GM12875 (cell line): Measurements from ENCODE around the gene DRAM1.
"Not testable (repeated sequence)": the region's sequence is repeated elsewhere in the genome, so short reads cannot be mapped to it uniquely, and the experiment has no call there.

Experiments
- H3K4me3 ChIP-seq: one replicate; pipeline ENCODE4 v1.5.1; 2011; ENCODE audit warnings: low read depth, low read length, control low read depth
- CTCF ChIP-seq: IDR thresholded peaks from 2 replicates; pipeline ENCODE4 v1.5.1; 2011; ENCODE audit warnings: low read depth, mild to moderate bottlenecking, control low read depth, inconsistent platforms, low read length, moderate library complexity, borderline replicate concordance; ENCODE audit not compliant: insufficient read depth

Gene DRAM1

GRCh38 chr12:101863981-101864380 is 13.4 kb upstream of the DRAM1 start:
- no peak overlapping the region for H3K4me3 ChIP-seq
- TF ChIP-seq CTCF = no peak

DNA sequence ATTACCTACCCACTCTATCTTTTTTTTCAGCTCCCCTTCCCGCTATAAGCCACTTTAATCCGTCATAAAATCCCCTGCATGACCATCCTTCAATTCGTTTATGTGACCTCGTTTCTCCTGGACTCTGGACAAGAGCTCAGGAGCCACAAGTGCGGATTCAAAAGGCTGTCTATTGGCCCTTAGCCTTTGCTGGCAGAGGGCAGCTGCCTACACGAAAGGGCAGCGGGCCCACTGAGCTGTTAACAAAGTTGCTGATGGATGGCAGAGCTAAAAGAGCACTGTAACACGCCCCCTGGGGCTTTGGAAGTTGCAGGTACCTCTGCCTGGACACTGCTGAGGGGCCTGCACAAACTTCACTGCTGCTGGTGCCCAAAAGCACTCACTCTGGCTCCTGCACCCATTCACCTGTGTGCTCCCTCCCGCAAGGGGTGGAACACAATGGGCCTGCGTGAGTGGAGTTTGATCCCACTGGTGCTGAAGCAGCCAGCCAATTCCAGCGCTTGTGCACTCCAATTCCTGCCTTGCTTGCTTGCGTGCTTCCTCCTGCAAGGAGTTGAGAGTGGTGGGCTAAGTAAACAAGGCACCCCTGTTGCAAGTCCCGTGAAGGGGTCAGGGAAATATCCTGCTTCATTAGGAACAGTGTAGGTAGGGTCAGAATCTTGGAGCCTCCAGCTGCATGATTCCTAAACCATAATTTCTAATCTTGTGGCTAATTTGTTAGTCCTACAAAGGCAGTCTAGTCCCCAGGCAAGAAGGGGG is 10.6 kb upstream of the DRAM1 start:
- no peak for TF ChIP-seq CTCF
- no peak overlapping the region for H3K4me3 ChIP-seq

GRCh38 chr12:101867619-101868018 is 9.8 kb upstream of the DRAM1 start:
- H3K4me3 ChIP-seq = not testable (repeated sequence)

DNA sequence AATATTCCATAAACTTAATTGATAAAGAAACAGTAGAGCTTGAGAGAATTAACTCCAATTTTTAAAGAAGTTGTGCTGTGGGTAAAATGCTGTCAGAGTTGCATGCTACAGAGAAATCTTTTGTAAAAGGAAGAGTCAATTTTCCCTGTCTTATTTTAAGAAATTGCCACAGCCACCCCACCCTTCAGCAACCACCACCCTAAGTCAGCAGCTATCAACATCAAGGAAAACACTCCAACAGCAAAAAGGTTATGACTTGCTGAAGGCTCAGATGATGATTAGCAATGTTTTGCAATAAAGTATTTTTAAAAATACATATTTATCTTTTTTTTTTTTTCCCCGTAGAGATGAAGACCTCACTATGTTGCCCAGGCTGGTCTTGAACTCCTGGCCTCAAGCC is 6.5 kb upstream of the DRAM1 start:
- H3K4me3 ChIP-seq = no peak overlapping the region

DNA sequence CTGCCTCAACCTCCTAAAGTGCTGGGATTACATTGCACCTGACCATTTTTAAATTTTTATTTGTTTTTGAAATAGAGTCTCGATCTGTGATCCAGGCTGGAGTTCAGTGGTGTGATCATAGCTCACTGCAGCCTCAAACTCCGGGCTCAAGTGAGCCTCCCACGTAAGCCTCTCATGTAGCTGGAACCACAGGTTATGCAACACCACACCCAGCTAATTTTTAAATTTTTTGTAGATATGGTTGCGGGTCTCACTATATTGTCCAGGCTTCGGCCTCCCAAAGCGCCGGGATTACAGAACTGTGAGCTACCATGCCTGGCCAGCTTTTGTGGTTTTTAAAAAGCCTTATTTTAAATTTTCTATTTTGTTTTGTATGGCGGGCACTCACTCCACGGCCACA is 2.2 kb upstream of the DRAM1 start:
- no peak for TF ChIP-seq CTCF
- no peak overlapping the region for H3K4me3 ChIP-seq

More for the DNA sequence above, 6.5 kb upstream of the DRAM1 start:
- TF ChIP-seq CTCF = no peak

- H3K4me3 ChIP-seq = peak overlapping the region; percentile 92
- no peak for TF ChIP-seq CTCF
Measured at GRCh38 chr12:101876322-101876860, 989 bp upstream of the DRAM1 start.

DNA sequence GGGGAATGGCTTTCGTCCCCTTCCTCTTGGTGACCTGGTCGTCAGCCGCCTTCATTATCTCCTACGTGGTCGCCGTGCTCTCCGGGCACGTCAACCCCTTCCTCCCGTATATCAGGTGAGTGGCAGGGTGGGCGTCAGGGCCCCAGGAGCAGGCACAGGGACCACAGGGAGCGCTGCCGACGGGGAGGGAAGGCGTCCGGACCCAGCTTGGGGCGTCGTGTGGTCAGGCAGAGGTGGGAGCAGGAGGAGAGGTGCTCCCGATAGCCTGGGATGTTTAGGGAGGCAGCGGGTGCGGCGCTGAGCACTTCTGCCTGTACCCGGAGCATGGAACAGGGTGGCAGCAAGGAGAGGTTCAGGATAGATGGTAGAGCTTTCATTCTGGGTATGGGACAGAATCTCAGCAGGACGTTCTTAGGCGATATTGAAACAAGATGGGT is 444 bp downstream of the DRAM1 start:
- peak overlapping the region; percentile 92 for H3K4me3 ChIP-seq
- TF ChIP-seq CTCF = no peak
